HK-2 (cell line): ENCODE results near the gene OGG1.
"Not testable (repeated sequence)": the region's sequence is repeated elsewhere in the genome, so short reads cannot be mapped to it uniquely, and the experiment has no call there.

Experiments used
- DNase-seq: peaks from one replicate; pipeline ENCODE4 v3.0.0-alpha.2; 2018; ENCODE audit not compliant: unreplicated experiment

Gene OGG1

DNA sequence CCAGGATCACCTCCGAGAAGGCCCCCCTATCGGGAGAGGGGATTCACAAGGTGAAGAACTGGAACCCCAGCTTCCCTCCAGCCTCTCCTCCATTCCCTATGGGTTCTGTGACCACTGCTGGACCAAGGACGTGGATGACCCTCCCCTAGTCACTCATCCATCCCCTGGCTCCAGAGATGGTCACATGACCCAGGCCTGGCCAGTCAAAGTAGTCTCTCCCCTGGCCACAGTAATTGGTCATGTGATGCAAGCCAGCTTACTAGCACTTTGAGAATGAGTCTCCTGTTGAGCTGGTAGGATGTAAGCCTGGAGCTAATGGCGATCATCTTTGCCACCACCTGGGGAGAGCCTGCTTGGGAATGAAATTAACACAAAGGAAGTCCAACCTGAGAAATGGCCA, 16.1 kb downstream of the OGG1 start:
- no peak for DNase-seq

DNA sequence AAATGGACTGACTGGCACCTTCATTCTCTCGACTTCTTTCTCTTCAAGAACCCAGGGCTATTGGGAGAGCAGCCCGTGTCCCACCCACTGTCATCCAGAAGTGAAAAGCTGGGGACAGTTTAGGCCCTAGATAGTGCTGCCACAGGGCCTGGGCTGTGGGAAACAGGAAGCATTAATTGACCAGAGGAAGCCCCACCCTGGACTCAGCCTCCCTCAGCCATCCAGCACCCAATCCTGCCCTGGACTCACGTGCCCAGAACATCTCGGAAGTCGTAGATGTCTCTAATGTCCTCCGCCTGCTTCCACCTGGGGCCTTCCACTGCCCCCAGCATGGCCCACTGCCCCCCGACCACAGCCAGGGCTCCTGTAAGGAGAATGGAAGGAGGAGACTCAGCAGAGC, 17.7 kb downstream of the OGG1 start:
- DNase-seq, result no peak

DNA sequence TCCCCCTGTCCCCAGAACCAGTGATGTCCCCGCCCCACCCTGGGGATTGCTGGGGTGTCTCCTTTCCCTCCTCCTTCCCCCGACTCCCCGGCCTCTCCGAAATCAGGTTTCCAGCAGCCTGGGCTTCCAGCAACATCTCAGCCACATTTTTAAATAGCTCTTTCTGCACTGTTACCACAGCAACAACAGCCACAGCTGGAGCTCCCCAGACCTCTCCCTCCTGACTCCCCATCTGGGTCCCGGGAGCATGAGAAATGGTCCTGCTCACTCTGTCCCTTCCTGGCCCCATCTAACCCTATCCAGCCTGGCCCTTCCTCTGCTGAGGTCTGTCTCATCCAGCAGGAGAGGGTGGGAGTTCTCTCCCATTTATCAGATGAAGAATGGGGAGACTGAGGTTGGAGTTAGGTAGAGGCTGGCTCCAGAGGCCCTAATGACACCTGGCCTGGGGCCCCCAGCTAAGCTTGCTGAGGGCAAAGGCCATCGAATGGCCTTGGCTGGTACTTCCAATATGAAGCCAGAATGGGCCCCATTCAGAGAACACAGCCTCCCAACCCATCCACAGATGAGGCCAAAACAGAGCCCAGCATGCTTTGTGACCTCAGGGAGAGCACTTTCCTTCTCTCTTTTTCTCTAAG, 18.5 kb downstream of the OGG1 start:
- DNase-seq, result no peak

DNA sequence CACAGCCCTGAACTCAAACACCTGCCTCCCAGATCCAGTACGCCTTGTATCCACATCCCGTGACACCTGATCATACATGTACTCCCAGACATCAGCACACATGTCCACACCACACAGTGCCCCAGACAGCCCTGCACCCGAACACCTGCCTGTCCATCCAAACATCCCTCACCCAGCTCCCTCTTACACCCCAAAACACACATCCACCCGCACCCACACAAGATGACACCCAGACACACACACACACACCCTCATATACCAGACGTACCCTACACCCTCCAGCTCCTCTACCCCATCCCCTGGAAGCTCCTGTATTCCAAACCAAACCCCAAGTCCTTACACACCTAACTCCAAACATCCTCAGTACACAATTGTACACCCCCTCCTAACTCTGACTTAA, 19.3 kb downstream of the OGG1 start:
- DNase-seq, result no peak

DNA sequence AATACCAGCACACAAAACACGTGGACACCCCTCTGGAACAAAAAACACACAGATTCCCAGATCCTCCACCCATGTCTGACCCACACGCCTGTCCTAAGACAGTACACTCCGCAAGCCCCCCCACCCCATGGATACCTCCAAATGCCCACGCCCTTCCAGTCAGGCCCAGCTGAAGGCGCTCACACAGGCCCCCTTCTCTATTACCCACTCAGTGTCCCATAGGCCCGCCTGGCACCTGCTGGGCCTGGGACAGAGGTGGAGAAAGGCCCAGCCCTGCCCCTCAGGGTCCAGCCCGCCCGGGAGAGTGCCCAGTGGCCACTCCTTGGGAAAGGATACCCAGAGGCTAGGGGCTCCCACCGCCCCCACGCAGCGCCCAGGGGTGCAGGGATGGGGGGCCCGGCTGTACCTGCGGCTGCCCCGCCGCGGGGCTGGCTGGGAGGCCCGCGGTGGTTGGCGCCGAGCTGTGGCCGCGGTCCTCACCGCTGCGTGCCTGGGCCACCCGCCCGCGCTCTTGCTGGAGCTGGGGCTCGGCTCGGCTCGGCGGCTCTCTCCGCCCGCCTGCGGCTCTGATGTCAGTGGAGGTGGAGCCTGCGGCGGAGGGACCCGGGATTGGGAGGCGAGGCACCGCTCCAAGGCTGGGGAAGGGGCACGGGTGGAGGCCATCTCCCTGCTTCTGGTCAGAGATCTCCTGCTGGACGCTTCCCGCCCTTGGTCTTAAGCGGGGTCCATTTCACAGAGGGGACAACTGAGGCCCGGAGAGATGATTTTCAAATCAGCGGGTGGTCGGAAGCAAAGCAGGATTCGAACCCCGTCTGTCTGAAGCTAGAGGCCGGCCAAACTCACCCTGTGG, 19.9 kb downstream of the OGG1 start, which contains the start of gene CAMK1:
CAMK1 (minus strand) TSS at position 522 of the 850 bp plus-strand sequence. CDS start 2,198 bp downstream, outside the sequence.
- peak; percentile 71 for DNase-seq

DNA sequence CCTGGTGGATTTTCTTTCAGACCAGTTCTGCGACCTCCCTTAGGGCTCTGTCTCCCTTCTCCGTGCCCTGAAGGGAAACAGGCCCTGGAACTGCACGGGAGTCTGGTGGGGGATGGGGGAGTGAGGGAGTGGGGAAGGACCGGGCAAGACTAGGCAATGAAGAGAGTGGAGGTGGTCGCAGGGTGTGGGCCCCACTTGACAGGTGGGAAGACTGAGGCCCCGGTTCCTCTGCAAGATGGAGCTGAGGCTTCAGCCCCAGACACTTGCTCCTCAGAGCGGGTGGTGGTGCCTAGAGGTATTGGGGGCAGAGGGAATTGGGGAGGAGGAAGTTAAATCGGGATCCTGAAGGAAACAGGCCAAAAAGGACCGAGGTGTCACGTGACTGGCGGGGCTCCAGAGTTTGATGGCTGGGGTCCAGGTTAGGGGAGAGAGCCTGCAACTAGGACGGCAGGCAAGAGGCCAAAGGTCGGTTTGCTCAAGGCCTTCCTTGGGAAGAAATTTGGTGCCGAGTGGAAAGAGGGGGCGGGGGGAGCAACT, 20.6 kb downstream of the OGG1 start:
- DNase-seq, result no peak

DNA sequence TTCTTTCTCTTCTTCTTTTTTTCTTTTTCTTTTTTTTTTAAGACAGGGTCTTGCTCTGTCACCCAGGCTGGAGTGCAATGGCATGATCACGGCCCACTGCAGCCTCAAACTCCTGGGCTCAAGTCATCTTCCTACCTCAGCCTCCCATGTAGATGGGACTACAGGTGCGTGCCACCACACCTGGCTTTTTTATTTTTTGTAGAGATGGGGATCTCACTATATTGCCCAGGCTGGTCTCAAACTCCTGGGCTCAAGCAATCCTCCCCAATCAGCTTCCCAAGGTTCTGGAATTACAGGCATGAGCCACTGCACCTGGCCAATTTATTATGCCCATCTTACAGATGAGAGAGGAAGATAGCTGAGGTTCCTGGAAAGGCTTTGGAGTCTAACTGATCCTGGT, 21.3 kb downstream of the OGG1 start:
- not testable (repeated sequence) for DNase-seq

DNA sequence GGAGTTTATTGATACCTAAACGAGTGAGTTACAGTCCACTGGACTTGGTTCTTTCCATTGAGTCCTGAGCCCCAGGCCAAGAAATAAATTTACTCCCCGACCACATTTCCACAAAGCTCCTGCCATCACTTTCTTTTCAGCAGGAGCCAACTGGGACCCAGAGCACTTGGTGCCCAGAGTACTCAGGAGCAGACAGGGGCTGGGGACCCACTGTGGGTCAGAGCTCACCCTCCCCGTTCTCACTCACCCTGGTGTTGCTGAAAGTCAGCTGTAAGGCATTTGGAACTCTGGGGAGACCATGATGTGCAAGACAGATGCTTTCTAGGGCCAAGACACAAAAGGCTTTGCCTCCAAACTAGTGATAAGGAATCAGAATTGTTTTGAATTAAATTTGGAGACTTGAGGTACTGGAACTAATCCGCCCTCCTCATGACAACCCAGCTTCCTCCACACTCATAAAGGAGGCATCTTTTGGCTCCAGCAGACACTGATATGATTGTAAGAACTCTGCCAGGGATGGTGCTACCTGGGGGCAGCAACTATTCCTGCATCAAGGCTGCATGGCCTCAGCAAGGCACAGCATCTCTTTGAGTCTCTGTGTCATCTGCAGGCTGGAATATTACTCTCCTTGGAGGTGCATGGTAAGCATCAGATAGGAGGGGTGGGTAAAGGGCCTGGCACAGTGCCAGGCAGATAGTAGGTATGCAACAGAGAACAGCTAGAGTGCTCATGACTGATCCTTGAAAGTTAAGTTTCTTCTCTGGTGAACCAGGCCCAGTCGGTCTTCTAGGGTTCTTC, 27.3 kb downstream of the OGG1 start:
- DNase-seq, result no peak

DNA sequence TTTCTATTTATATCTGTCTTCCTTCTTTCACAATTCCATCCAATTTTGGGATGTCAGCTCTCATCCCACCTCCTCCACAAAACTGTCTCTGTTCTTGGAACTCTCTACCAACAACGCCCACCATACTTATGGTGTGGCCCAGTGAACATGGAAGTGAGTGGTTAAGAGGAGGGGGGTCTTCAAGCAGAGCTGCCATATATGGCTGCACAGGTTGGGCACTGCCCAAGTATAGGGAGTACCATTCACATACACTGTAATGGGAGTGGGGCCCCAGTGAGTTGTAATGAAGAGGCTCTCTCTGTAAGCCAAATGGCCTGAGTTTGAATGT, 27.9 kb downstream of the OGG1 start:
- DNase-seq, result no peak

DNA sequence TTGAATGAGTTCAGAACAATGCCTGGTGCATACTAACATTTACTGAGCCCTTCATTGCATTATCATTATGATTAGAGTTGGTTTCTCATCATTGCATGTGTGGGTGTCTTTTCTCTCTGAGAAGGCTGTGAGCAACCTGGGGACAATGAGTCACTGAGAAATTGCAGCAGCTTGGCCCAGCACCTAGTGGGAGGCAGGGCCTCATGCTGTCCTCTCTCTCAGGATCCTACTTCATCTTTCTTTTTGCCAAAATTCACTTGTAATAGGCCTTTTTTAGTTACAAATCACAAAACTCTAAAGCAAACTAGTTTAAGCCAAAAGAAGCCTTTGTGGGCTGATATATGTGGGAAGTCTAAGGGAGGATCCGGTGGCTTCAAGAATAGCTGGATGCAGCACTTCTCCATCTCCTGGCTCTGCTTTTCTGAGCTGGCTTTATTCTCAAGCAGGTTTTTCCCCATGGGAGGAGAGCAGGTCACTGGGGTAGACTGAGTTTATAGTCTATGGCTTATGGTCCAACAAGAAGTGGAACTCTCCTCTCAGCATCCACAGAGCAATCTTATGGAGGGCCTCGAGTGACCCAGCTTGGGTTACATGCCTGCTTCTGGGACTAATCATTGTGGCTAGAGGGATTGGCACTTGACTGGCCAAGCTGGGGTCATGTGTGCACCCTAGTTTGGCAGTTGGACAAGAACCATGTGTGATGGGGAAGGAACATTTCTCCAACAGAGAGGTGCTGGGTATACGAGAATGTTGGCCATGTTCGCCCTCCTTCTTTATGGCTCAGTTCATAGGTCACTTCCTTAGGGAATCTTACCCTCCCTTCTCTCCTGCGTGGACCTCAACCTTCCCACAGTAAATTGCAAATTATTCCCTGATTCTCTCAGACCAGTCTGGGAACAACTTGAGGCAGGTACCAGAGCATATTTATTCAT, 28.7 kb downstream of the OGG1 start:
- DNase-seq, result no peak

DNA sequence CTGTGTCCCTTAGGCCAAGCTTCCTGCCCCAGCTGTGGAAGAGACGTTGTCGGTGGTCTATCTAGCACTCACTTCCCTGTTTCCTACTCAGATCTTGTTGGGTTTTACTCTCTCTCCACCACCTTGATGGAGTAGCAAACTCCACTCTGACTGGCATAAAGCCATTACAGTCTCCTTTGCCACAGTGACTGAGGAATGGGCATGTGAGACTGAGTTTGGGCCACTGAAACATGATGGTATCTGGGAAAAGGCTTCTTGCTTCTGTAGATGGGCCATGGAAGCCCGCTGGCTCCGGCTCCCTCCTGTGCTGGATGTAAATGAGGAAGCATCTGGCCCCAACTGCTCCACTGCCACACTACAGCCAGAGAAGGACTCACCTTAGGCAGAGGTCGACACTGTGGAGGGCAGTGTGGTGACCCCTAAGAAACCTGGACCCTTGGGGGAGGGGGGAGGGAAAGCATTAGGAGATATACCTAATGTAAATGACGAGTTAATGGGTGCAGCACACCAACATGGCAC, 29.4 kb downstream of the OGG1 start:
- no peak for DNase-seq

DNA sequence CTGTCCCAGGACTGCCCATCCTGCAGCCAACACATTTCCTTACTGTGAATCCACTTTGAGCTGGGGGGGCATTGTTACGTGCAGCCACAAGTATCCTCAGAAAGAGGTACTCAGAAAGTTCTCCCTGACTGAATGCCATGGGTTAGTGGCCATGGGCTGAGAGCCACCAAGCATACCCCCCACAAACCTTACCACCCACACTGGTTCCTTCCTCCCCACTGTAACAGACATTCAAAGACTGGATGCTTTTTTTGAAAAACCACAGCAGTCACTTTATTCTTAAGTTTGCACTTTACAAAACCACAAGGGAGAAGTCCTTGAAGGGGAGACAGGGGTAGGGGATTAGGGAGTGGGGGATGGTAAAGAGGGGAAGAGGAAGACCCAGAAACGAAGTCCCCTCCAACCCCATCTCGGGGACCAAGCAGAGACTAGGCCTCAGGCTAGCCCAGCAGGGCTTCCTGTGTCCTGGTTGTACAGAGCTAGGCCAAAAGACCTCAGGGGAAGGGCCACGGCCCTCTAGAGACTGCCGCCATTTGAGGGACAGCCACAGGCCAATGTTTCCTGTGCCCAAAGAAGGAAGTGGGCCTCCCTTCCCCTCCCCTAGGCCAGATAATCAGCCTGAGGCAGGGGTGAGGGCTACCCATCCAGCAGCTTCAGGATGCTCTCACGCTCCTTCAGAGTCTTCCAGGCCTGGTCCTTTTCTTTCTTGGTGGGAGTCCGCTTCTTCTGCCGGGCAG, 30.1 kb downstream of the OGG1 start:
- DNase-seq, result peak; percentile 78

DNA sequence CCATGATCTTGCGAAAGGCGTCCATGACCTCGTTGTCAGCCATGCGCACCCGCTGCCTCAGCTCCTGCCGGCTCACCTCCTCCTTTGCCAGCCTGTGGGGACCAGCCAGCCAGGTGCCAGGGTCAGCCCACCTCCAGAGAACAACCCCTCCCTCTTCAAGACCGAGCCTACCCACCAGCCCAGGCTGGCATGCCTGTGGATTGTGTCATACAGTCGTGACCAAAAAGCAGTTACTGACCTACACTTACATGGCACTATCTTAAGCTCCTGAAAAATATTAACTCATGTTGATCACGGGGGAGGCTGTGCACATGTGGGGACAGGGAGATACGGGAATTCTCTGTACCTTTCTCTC, 30.7 kb downstream of the OGG1 start:
- DNase-seq, result no peak

DNA sequence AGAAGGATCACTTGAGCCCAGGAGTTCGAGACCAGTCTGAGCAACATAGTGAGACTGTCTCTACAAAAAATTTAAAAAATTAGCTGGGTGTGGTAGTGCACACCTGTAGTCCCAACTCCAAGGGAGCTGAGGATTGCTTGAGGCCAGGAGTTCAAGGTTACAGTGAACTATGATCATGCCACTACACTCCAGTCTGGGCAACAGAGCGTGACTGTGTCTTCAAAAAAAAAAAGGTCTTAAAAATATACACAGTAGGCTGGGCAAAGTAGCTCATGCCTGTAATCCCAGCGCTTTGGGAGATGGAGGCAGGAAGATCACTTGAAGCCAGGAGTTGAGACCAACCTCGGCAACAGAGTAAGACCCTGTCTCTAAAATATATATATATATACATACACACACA, 31.2 kb downstream of the OGG1 start:
- DNase-seq, result no peak

DNA sequence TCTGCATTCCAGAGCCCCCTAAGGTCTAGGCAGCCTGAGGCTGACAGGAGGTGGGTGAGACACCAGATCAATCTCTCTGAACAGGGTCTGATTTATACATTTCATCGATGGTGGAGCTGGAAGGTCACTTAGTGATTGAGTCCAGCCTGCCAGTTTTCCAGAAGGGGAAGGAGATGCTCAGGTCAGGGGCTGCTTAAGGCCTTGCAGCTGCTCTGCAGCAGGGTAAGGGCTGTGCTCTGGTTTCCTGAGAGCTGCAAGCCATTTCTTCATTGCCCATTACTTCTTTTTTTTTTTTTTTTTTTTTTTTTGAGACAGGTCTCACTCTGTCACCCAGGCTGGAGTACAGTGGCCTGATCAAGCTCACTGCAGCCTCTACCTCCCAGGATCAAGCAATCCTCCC, 31.8 kb downstream of the OGG1 start:
- DNase-seq, result no peak

DNA sequence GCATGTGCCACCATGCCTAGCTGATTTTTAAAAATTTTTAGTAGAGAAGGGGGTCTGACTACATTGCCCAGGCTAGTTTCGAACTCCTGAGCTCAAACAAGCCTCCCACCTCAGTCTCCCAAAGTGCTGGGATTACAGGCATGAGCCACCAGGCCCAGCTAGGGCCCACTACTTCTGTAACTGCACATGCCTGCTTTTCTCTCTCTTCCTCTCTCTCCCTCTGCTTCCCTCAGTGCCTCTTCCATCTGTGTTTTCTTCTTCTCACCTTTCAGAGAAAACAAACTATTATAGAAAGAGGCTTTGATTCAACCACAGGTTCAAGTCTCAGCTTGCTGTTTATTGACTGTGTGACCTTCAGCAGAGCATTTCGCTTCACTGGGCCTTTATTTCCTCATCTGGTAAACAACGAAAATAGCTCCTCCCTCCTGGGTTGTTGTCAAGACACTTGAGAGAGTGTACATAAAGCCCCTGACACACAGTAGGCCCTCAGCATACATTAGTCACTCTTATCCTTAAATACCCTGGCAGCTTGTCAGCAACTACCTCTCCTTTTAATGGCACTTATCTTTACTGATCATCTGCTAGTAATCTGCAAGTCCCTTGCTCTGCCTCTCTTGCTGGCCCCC, 32.3 kb downstream of the OGG1 start:
- no peak for DNase-seq

DNA sequence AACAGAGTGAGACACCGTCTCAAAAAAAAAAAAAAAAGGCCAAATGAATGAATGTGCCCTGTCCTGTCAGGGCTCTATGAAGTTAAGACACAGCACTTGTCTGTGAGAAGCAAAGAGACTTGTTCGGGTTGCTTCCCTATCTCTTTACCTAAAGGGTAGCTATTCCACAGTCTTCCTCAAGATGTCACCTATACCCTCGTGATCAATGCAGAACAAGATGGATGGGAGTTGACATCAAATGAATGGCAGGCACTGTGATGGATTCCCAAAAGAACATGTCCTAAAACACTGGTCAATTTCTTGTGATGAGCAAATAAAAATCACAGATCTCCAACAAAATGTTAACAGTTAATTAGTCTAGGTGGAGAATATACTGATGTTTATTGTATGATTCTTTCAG, 33.0 kb downstream of the OGG1 start:
- DNase-seq, result no peak

DNA sequence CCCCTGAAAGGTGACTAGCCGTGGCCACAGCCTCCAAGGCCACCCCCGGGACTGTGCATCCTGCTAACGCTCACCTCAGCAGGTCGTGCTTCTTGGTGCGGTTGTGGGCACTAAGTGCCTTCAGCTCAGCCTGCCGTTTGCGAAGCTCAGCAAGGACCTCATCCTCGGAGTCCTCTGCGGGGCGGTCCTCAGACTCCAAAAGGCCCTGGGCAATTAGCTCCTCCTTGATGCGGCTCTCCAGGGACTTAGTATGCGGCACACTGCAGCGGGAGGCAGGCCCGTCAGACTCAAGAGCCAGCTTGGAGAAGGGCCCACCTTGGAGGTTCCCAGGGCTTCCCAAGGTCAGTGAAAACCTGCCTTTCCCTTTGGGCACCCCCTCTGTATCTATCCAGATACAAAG, 34.2 kb downstream of the OGG1 start:
- DNase-seq, result no peak

DNA sequence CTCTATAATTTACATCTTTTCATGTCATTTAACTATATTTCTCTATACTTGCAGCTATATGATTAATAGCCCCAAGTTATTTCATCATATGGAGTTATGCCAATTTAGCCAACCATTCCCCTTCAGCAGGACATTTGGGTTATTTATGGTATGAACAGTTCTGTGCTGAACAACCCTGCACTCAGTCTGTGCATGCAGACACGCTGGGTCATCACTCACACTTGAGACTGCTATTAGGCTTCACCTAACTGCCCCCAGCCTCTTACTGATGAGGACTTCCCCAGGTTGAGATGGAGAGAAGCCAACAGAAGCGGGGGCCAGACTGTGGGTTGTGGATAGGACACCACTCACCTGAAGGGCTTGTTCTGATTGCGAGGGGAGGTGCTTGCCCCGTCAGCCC, 35.2 kb downstream of the OGG1 start:
- DNase-seq, result no peak

DNA sequence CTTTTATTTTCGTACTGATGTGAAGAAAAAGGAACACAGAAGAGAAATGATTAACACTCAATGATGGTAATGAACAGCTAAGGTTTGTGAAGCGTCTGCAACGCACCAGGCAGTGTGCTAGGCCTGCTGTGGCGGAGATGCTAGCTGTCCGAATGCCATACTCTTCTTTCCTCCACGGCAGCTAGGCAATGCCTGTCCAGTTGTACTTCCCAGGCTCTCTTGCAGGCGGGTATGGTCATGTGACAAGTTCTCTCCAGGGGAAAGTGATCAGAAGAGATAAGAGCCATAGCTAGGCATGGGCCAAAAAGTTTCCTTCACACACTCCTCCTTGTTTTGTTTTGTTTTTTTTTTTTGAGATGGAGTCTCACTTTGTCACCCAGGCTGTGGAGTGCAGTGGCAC, 35.9 kb downstream of the OGG1 start:
- no peak for DNase-seq
